ENCODE results near the gene MPLKIP. TPM values are rescaled to one million over a fixed set of nuclear protein-coding genes. Genes with fewer than 3 reads are reported as not detected.

Gene MPLKIP
- total and polyA plus RNA-seq, 12 donors: 11.3 to 30.7 (median 15.8) TPM

GRCh38 chr7:40092182-40092581, 42.2 kb downstream of the MPLKIP start:
- Histone ChIP-seq H3K4me1 (peaks cover 0 to 14% (median 0%) of the 10 kb centered on the region in 9 donors), H3K27me3 (no peaks in the 10 kb centered on the region), H3K4me3 (no peak overlapping the region), H3K36me3 (peaks cover 0 to 98% (median 44%) of the 10 kb centered on the region in 9 donors), H3K27ac (no peak overlapping the region), H3K9me3 (no peaks in the 10 kb centered on the region)
- no peak for TF ChIP-seq CTCF (IDR thresholded peaks at IDR 0.05)
- WGBS, 2 donors: 90% methylated on average over 2 of the region's 2 CpGs
- DNase-seq (no peak), ATAC-seq (no peak)
- intact Hi-C loops (cut with DNase I): no loop called here

GRCh38 chr7:40077849-40078248, 56.6 kb downstream of the MPLKIP start:
- intact Hi-C loops (cut with DNase I): no loop called here
- no peaks in the 10 kb centered on the region for H3K4me1 ChIP-seq
- no peak overlapping the region for H3K4me3 ChIP-seq
- no peak for ATAC-seq
- WGBS, 2 donors: 85 to 87% methylated on average over 3 of the region's 3 CpGs
- no peaks in the 10 kb centered on the region for H3K9me3 ChIP-seq
- peaks cover 0 to 48% (median 26%) of the 10 kb centered on the region in 9 donors for H3K36me3 ChIP-seq
- TF ChIP-seq CTCF (IDR thresholded peaks at IDR 0.05): no peak
- no peak overlapping the region for H3K27ac ChIP-seq
- H3K27me3 ChIP-seq: no peaks in the 10 kb centered on the region
- no peak for DNase-seq

Other genes with a start within 250 kb of the MPLKIP start
- 10 to 100 TPM; 18.3 to 28.8 (median 23.2) TPM for gene CDK13, start 184.4 kb downstream of the MPLKIP start, total RNA-seq
- 10 to 100 TPM; 10.2 to 17.6 TPM for gene CDK13, start 184.4 kb downstream of the MPLKIP start, polyA plus RNA-seq
- gene SUGCT, start 383 bp upstream of the MPLKIP start, total RNA-seq: 1 to 10 TPM; 3.5 to 8.1 (median 6.4) TPM
- 1 to 10 TPM; 1.2 to 2.4 TPM for gene SUGCT, start 383 bp upstream of the MPLKIP start, polyA plus RNA-seq

Data from heart right ventricle (tissue), 16 donors.